ENCODE results near the gene VAV3. TPM values are rescaled to one million over a fixed set of nuclear protein-coding genes. Genes with fewer than 3 reads are reported as not detected.
A peak's percentile ranks its signal among the peaks of the same experiment; 100 is the strongest.

The VAV3 gene
- total RNA-seq, 2 experiments from 2014 or later: 2.3 to 8.3 TPM

DNA sequence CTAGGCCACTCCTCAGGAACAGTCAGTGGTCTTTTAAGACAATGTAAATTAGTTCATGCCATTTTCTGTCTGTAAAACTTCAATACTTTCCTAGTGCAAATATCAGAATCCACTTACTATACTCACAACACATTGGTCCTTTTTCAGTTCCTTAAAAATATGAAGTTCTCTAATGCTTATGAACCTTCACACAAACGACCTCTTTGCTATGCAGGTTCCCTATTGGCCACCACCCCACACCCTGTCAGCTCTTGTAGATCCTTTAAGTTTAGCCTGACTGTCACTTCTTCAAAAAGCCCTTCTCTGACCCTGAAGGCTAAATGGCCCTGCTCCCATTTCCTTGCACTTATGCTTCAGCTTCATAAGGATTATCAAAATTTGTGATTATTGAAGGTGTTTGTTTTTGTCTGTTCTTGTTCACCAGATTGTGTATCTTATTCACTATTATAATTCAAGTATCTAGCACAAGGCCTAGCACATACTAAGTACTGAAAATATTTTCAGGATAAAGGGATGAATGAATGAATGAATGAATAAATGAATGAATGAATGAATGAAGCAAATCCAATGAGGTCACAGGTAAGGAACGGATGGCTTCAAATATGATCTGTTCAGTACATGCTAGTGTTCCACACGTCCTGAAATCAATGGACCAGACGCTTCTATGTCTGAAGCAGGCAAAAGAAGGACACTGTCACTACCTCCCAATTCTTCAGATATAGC, 373.9 kb downstream of the VAV3 start:
- ChIA-PET CTCF (ENCODE audit: unreplicated experiment) (interaction anchor here (0.6 kb wide), 1 partner anchor 76 kb away, joined by 3 read pairs; no protein-coding TSS in a partner anchor), POLR2A (interaction anchor here (1.0 kb wide), 1 partner anchor 368 kb away, joined by 5 read pairs; no protein-coding TSS in a partner anchor)
- H3K79me2 ChIP-seq (ENCODE audit: insufficient read depth, low read depth, low read length): no peaks in the 10 kb centered on the region
- no peak overlapping the region for H2AFZ ChIP-seq (ENCODE audit: low read length)
- H3K4me1 ChIP-seq (ENCODE audit: insufficient read depth, low read length, poor library complexity, severe bottlenecking): peaks cover 16% of the 10 kb centered on the region
- H3K9me3 ChIP-seq (ENCODE audit: low read length): no peaks in the 10 kb centered on the region
- no TSS peak for BruUV-seq (replicated peaks)
- intact Hi-C loops (cut with micrococcal nuclease; ENCODE audit: unreplicated experiment): no loop called here
- no peaks in the 10 kb centered on the region for H4K20me1 ChIP-seq (ENCODE audit: insufficient read depth, low read length)
- no peak overlapping the region for H3K4me3 ChIP-seq (ENCODE audit: low read depth, low read length, poor library complexity, severe bottlenecking)
- H3K27ac ChIP-seq (ENCODE audit: low read depth, low read length, poor library complexity, severe bottlenecking): no peak overlapping the region
- no peaks in the 10 kb centered on the region for H3K9me2 ChIP-seq (ENCODE audit: insufficient read depth, low read length)
- DNase-seq (ENCODE audit: low spot score): peak; percentile 37
- H3K4me2 ChIP-seq (ENCODE audit: low read length): no peak overlapping the region
- H3K36me3 ChIP-seq (ENCODE audit: insufficient read depth, low read length): no peaks in the 10 kb centered on the region
- TF ChIP-seq EZH2phosphoT487 (IDR thresholded peaks at IDR 0.05; ENCODE audit: borderline replicate concordance, low read depth, low read length): no peak
- TF ChIP-seq, protein P1, sequence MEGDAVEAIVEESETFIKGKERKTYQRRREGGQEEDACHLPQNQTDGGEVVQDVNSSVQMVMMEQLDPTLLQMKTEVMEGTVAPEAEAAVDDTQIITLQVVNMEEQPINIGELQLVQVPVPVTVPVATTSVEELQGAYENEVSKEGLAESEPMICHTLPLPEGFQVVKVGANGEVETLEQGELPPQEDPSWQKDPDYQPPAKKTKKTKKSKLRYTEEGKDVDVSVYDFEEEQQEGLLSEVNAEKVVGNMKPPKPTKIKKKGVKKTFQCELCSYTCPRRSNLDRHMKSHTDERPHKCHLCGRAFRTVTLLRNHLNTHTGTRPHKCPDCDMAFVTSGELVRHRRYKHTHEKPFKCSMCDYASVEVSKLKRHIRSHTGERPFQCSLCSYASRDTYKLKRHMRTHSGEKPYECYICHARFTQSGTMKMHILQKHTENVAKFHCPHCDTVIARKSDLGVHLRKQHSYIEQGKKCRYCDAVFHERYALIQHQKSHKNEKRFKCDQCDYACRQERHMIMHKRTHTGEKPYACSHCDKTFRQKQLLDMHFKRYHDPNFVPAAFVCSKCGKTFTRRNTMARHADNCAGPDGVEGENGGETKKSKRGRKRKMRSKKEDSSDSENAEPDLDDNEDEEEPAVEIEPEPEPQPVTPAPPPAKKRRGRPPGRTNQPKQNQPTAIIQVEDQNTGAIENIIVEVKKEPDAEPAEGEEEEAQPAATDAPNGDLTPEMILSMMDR (conservative IDR thresholded peaks at IDR 0.05; ENCODE audit: low read length): no peak

DNA sequence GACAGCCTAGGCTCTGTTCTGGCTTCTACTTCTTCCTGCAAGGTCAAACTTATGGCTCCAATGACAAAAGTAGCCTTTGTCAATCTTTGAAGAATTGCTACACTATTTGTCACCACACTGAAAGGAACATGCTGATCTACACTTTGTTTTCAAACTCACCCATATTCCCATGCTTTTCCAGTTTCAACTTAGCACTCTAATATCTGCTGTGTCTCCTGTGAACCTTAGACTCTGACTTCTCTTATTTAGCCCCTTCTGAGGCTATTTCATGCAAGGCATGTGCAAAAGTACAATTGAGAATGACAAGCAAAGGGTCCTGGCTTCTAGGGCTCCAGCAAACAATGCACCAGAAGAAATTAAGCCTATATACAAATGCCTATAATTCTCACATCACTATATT, 374.9 kb downstream of the VAV3 start:
- H3K9me3 ChIP-seq (ENCODE audit: low read length): no peaks in the 10 kb centered on the region
- H2AFZ ChIP-seq (ENCODE audit: low read length): no peak overlapping the region
- H3K9me2 ChIP-seq (ENCODE audit: insufficient read depth, low read length): no peaks in the 10 kb centered on the region
- no TSS peak for BruUV-seq (replicated peaks)
- no peaks in the 10 kb centered on the region for H3K79me2 ChIP-seq (ENCODE audit: insufficient read depth, low read depth, low read length)
- H4K20me1 ChIP-seq (ENCODE audit: insufficient read depth, low read length): no peaks in the 10 kb centered on the region
- DNase-seq (ENCODE audit: low spot score): no peak
- POLR2A ChIA-PET: no interaction called here
- H3K4me3 ChIP-seq (ENCODE audit: low read depth, low read length, poor library complexity, severe bottlenecking): no peak overlapping the region
- CTCF ChIA-PET (ENCODE audit: unreplicated experiment): no interaction called here
- intact Hi-C loops (cut with micrococcal nuclease; ENCODE audit: unreplicated experiment): no loop called here
- H3K4me1 ChIP-seq (ENCODE audit: insufficient read depth, low read length, poor library complexity, severe bottlenecking): peaks cover 16% of the 10 kb centered on the region
- no peak overlapping the region for H3K27ac ChIP-seq (ENCODE audit: low read depth, low read length, poor library complexity, severe bottlenecking)
- H3K4me2 ChIP-seq (ENCODE audit: low read length): no peak overlapping the region
- no peak for TF ChIP-seq EZH2phosphoT487 (IDR thresholded peaks at IDR 0.05; ENCODE audit: borderline replicate concordance, low read depth, low read length)
- TF ChIP-seq, protein P1 (conservative IDR thresholded peaks at IDR 0.05; ENCODE audit: low read length): no peak
- no peaks in the 10 kb centered on the region for H3K36me3 ChIP-seq (ENCODE audit: insufficient read depth, low read length)

DNA sequence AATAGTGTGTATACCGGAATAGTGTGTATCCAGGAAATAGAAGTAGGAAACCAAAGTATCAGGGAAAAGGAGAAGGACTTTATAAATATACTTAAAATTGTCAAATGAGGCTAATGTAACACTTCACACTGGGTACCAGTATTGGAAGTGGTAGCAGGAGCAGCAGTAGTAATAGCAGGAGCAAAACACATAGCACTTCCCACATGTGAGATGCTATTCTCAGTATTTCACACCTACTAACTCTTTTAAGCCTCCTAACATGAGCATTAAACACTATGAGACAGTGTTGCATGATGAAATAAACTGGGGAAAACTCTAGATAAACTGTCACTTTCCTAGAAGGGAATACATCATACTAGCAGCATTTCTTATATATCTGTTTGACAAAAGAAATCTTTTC, 376.7 kb downstream of the VAV3 start:
- Histone ChIP-seq H3K4me3 (ENCODE audit: low read depth, low read length, poor library complexity, severe bottlenecking) (no peak overlapping the region), H3K36me3 (ENCODE audit: insufficient read depth, low read length) (no peaks in the 10 kb centered on the region), H3K4me1 (ENCODE audit: insufficient read depth, low read length, poor library complexity, severe bottlenecking) (peaks cover 8% of the 10 kb centered on the region), H4K20me1 (ENCODE audit: insufficient read depth, low read length) (no peaks in the 10 kb centered on the region), H3K4me2 (ENCODE audit: low read length) (no peak overlapping the region), H3K79me2 (ENCODE audit: insufficient read depth, low read depth, low read length) (no peaks in the 10 kb centered on the region), H3K9me2 (ENCODE audit: insufficient read depth, low read length) (no peaks in the 10 kb centered on the region), H3K27ac (ENCODE audit: low read depth, low read length, poor library complexity, severe bottlenecking) (no peak overlapping the region), H3K9me3 (ENCODE audit: low read length) (no peaks in the 10 kb centered on the region), H2AFZ (ENCODE audit: low read length) (no peak overlapping the region)
- BruUV-seq (replicated peaks): no TSS peak
- intact Hi-C loops (cut with micrococcal nuclease; ENCODE audit: unreplicated experiment): no loop called here
- CTCF ChIA-PET (ENCODE audit: unreplicated experiment): no interaction called here
- no peak for DNase-seq (ENCODE audit: low spot score)
- POLR2A ChIA-PET: no interaction called here
- TF ChIP-seq, protein P1 (conservative IDR thresholded peaks at IDR 0.05; ENCODE audit: low read length): no peak
- TF ChIP-seq EZH2phosphoT487 (IDR thresholded peaks at IDR 0.05; ENCODE audit: borderline replicate concordance, low read depth, low read length): no peak

All from OCI-LY7 (cell line).